Kidney (tissue), 14 donors: ENCODE data around the gene KRT15. TPM values are rescaled to one million over a fixed set of nuclear protein-coding genes. Genes with fewer than 3 reads are reported as not detected.

Experiments
- DNase-seq, 5 donors: peaks; one replicate each; pipeline ENCODE4 v3.0.0-alpha.2; 2013 to 2020
- FAIRE-seq: peaks from 2 replicates; lab custom pipeline; 2012; peaks lifted over from hg19 to GRCh38; lab: Jason Lieb, UNC
- H3K27ac ChIP-seq, 2 donors: one replicate each; pipeline ENCODE4 v1.7.0; 2013; ENCODE audit warnings: low read depth in 2 of 2, low read length in 2 of 2, inconsistent platforms in 1 of 2
- H3K27me3 ChIP-seq: one replicate; pipeline ENCODE4 v1.7.1; 2013; ENCODE audit warnings: low read length, inconsistent platforms; ENCODE audit not compliant: control insufficient read depth, insufficient read depth
- H3K36me3 ChIP-seq, 3 donors: one replicate each; pipeline versions ENCODE4 v1.7.0 to v1.7.1; 2013; ENCODE audit warnings: low read length in 3 of 3, control low read depth in 1 of 3, inconsistent platforms in 1 of 3; ENCODE audit not compliant: insufficient read depth in 3 of 3, control insufficient read depth in 2 of 3
- H3K4me1 ChIP-seq, 3 donors: one replicate each; pipeline versions ENCODE4 v1.7.0 to v1.7.1; 2013; ENCODE audit warnings: low read length in 3 of 3, inconsistent platforms in 1 of 3, low read depth in 1 of 3; ENCODE audit not compliant: control insufficient read depth in 2 of 3, insufficient read depth in 2 of 3
- H3K4me3 ChIP-seq, 3 donors: one replicate each; pipeline versions ENCODE4 v1.7.0 to v1.8.1; 2013; ENCODE audit warnings: low read length in 3 of 3, control low read depth in 1 of 3, inconsistent platforms in 1 of 3
- H3K9ac ChIP-seq, 3 donors: one replicate each; pipeline versions ENCODE4 v1.7.0 to v1.7.1; 2013; ENCODE audit warnings: low read length in 3 of 3, control low read depth in 1 of 3, inconsistent platforms in 1 of 3
- H3K9me3 ChIP-seq, 3 donors: one replicate each; pipeline versions ENCODE4 v1.7.0 to v1.7.1; 2013; ENCODE audit warnings: low read length in 3 of 3, control low read depth in 1 of 3, inconsistent platforms in 1 of 3; ENCODE audit not compliant: control insufficient read depth in 2 of 3, insufficient read depth in 1 of 3
- CTCF ChIP-seq: IDR thresholded peaks from 3 replicates; pipeline ENCODE4 v1.5.1; 2012; ENCODE audit warnings: mild to moderate bottlenecking, moderate library complexity, borderline replicate concordance; ENCODE audit not compliant: insufficient read depth; ENCODE audit errors: extremely low read depth
- intact Hi-C: fragments of 100-400 bp; cut with DNase I; formaldehyde crosslinking; loops from one replicate; pipeline ENCODE4 v1.11.1; 2022
- polyA plus RNA-seq: library from polyadenylated mRNA; stranded (reverse); fragments of 350-450 nt; fragmentation: Illumina TruSeq; extraction: RNeasy Lipid Tissue Mini Kit (QIAGEN cat#74804); gene quantifications from one replicate; pipeline ENCODE4 v1.2.3, GENCODE V29; 2014; ENCODE audit warnings: low read depth, low replicate concordance; ENCODE audit not compliant: insufficient read depth
- total RNA-seq: library from RNA; stranded (reverse); fragmentation: NEBNext Ultra II Directional; extraction: Animal tissue kit (Norgen Biotek cat#: 25700); gene quantifications from one replicate; pipeline ENCODE4 v1.2.1, GENCODE V29; 2021
- donor health status: control.
- donor health status: control.
- donor health status: control.
- donor health status: control.
- donor health status: control.
- donor health status: DM: yes; HTN: yes; CAD: no.
- donor health status: Normal renal cell carcinoma (clear cell type).

KRT15 gene
- total and polyA plus RNA-seq, 2 donors from 2014 or later: 0.15 to 2.8 TPM

GRCh38 chr17:41510251-41511065 lies 8.2 kb downstream of the KRT15 start:
- no peak overlapping the region for H3K27ac ChIP-seq
- no peak overlapping the region for H3K4me3 ChIP-seq
- H3K4me1 ChIP-seq: peaks cover 0 to 4% (median 0%) of the 10 kb centered on the region in 3 donors
- H3K27me3 ChIP-seq: no peaks in the 10 kb centered on the region
- intact Hi-C loops: no loop called here
- no peaks in the 10 kb centered on the region for H3K9me3 ChIP-seq
- no peak for TF ChIP-seq CTCF
- no peak overlapping the region for H3K9ac ChIP-seq
- no peak for FAIRE-seq
- H3K36me3 ChIP-seq: no peaks in the 10 kb centered on the region
- peak in 1 of 5 donors; percentile 49 for DNase-seq

GRCh38 chr17:41507315-41507880 lies 11.3 kb downstream of the KRT15 start:
- intact Hi-C loops: no loop called here
- H3K4me1 ChIP-seq: peaks cover 0 to 4% (median 0%) of the 10 kb centered on the region in 3 donors
- no peak overlapping the region for H3K4me3 ChIP-seq
- FAIRE-seq: no peak
- peak in 1 of 5 donors; percentile 31 for DNase-seq
- no peaks in the 10 kb centered on the region for H3K27me3 ChIP-seq
- H3K9ac ChIP-seq: no peak overlapping the region
- no peaks in the 10 kb centered on the region for H3K36me3 ChIP-seq
- no peaks in the 10 kb centered on the region for H3K9me3 ChIP-seq
- TF ChIP-seq CTCF: no peak
- no peak overlapping the region for H3K27ac ChIP-seq

GRCh38 chr17:41505809-41506767 lies 12.6 kb downstream of the KRT15 start:
- FAIRE-seq (no peak), DNase-seq (peak in 2 of 5 donors; percentile 38 to 40)
- H3K27me3 ChIP-seq: no peaks in the 10 kb centered on the region
- TF ChIP-seq CTCF: no peak
- H3K4me3 ChIP-seq: no peak overlapping the region
- intact Hi-C loops: no loop called here
- H3K36me3 ChIP-seq: no peaks in the 10 kb centered on the region
- H3K9ac ChIP-seq: no peak overlapping the region
- H3K4me1 ChIP-seq: peaks cover 0 to 4% (median 0%) of the 10 kb centered on the region in 3 donors
- no peaks in the 10 kb centered on the region for H3K9me3 ChIP-seq
- H3K27ac ChIP-seq: no peak overlapping the region
